K562 (cell line): ENCODE results near the gene AKAP12. TPM values are rescaled to one million over a fixed set of nuclear protein-coding genes. Genes with fewer than 3 reads are reported as not detected.

Experiments
- BCOR ChIP-seq: fragments of 450-650 bp; IDR thresholded peaks from 2 replicates; pipeline ENCODE4 v1.6.1; 2016
- CHD4 ChIP-seq: fragments of 200-600 bp; sonication (generic); IDR thresholded peaks from 3 replicates; pipeline ENCODE4 v1.6.1; 2012; ENCODE audit warnings: low read depth, mild to moderate bottlenecking, mixed read lengths, low read length, inconsistent platforms; ENCODE audit not compliant: insufficient read depth, insufficient replicate concordance, poor library complexity, severe bottlenecking
- ERF ChIP-seq: fragments of 450-650 bp; formaldehyde crosslinking; IDR thresholded peaks from 2 replicates; pipeline ENCODE4 v1.4.0; 2020; ENCODE audit warnings: mild to moderate bottlenecking, mixed read lengths
- PURB ChIP-seq: sonication (generic); formaldehyde crosslinking; IDR thresholded peaks from 2 replicates; pipeline ENCODE4 v1.9.0; 2021; ENCODE audit warnings: low read depth, mild to moderate bottlenecking, missing genetic modification reagents
- RBM25 ChIP-seq: fragments of 200-400 bp; formaldehyde crosslinking; IDR thresholded peaks from 2 replicates; pipeline ENCODE4 v1.6.1; 2018; ENCODE audit warnings: low read length, low read depth, moderate library complexity; ENCODE audit not compliant: severe bottlenecking
- VEZF1 ChIP-seq: fragments of 200-800 bp; sonication (Bioruptor generic); IDR thresholded peaks from 2 replicates; pipeline ENCODE4 v1.6.1; 2017; ENCODE audit warnings: missing genetic modification characterization, missing compliant biosample characterization
- ZBTB12 ChIP-seq: fragments of 250-450 bp; sonication (Bioruptor Pico); IDR thresholded peaks from 2 replicates; pipeline ENCODE4 v1.4.0; 2020
- ZNF121 ChIP-seq: sonication (generic); formaldehyde crosslinking; conservative IDR thresholded peaks from 2 replicates; pipeline ENCODE4 v1.8.0; 2022; ENCODE audit warnings: missing genetic modification reagents
- ZNF408 ChIP-seq: fragments of 250-450 bp; sonication (Bioruptor Pico); IDR thresholded peaks from 2 replicates; pipeline ENCODE4 v1.4.0; 2020; ENCODE audit warnings: low read depth, mild to moderate bottlenecking, moderate library complexity
- polyA plus RNA-seq, 8 experiments: library from polyadenylated mRNA; depleted of rRNA in 4 of 8; stranded (reverse) in 5 of 8; unstranded in 3 of 8; fragments of >200 nt; fragmentation: Nextera tagmentation in 2 of 8; fragmentation: Illumina TruSeq in 1 of 8; extraction: Ambion mirVana in 2 of 8; extraction: Trizol in 1 of 8; gene quantifications; 2 replicates each; pipeline versions ENCODE4 v1.2.1 to v1.2.3, GENCODE V29; 2011 to 2014; ENCODE audit warnings: inconsistent platforms in 1 of 8, missing spikeins in 1 of 8
- total RNA-seq, 7 experiments: library from RNA; depleted of rRNA in 6 of 7; stranded (reverse); fragments of >200 nt in 6 of 7; fragmentation: Illumina TruSeq in 2 of 7; extraction: Trizol in 2 of 7; gene quantifications; 2 replicates each; pipeline versions ENCODE4 v1.2.1 to v1.2.3, GENCODE V29; 2011 to 2021; ENCODE audit warnings: low replicate concordance in 1 of 7

The AKAP12 gene
- total and polyA plus RNA-seq, 9 of the 15 experiments (the other 6 are each of a cell fraction or from before 2014, with no cell fraction given) = 0.08 to 2.0 (median 0.62) TPM

GRCh38 chr6:151335930-151336329, 96.2 kb downstream of the AKAP12 start (continued):
- TF ChIP-seq VEZF1 = no peak
- peak; percentile 84 for TF ChIP-seq BCOR
- peak; percentile 31 for TF ChIP-seq CHD4
- peak; percentile 6; the same call in 1 of the 2 replicates for TF ChIP-seq ZNF121 (CRISPR knock-in tag)
- no peak for TF ChIP-seq ZNF408 (CRISPR knock-in tag)
- TF ChIP-seq ZBTB12 (CRISPR knock-in tag) = no peak
- TF ChIP-seq RBM25 = peak; percentile 89
- no peak for TF ChIP-seq ERF (CRISPR knock-in tag)
- TF ChIP-seq PURB = no peak
